Endometrial microvascular endothelial cells (primary cell): Measurements from ENCODE around the gene RIC3. TPM values are rescaled to one million over a fixed set of nuclear protein-coding genes. Genes with fewer than 3 reads are reported as not detected.

ENCODE experiments used
- in situ Hi-C: cut with HindIII; loops from 2 replicates; pipeline ENCODE4 v1.10.0; 2017; ENCODE audit warnings: low sequenced_read_pairs, low pct_unique_long_range_greater_than_20kb; ENCODE audit errors: inconsistent ontology term
- total RNA-seq: library from RNA; depleted of rRNA; stranded (reverse); fragments of >200 nt; gene quantifications from one replicate; pipeline ENCODE4 v1.2.3, GENCODE V29; 2015; ENCODE audit errors: inconsistent ontology term

Gene RIC3
- total RNA-seq, 1 donor from 2014 or later = not detected

DNA sequence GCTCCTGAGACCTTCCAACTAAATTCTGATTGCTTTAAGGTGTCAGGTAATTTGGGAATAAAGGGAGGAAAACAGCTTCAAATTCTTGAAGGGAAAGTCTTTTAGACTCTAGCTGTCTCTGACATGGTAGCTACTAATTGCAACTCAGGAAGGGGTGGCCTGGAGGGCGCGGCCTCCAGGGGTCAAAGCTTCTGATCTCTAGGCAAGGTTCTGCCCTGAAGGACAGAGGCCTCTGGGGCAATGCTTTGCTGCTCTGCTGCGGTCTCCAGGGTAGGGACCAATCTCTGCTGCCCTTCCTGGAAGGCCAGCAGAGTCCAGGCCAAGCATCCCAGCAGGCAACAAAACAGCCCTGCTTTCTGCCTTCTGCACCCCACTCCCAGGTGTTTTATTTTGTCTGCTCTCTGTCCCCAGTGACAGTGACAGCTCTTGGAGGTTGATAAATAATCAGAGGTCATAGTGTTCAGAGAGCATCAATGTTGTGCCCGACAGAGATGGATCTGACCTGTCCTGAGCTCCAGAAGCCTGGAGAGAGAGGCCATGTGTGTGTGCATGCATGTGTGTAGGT is 89.6 kb downstream of the RIC3 start:
- in situ Hi-C loops = no loop called here

DNA sequence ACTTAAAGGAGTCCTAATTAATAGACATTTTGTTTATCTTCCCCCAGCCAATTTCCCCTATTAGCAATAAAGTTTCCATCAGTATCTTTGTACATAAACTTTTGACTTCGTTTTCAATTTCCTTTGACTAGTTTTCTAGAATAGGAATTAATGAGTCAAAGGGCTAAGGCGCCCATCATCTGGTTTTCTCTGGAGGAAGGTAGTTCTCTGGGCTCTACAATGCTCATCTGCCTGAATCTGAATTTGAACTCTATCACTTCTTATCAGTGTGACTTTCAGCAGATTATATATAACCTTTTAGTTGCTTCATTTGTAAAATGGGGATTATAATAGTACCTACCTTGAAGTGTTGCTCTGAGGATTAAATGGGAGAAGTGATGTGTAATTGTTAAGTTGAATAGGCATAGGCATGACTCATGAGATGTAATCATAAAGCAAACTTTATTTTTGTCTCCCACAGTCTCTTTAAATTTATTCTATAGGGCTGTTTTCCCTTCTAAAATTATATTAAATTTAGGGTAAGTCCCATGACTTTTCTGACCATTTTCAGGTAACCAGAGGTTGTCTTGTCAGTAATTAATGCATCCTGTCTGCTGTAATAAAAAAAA is 93.6 kb downstream of the RIC3 start:
- in situ Hi-C loops = no loop called here

- in situ Hi-C loops = no loop called here
Measured at GRCh38 chr11:8071616-8072581, 96.9 kb downstream of the RIC3 start.

- in situ Hi-C loops = no loop called here
Measured at GRCh38 chr11:8070417-8071115, 98.3 kb downstream of the RIC3 start.

DNA sequence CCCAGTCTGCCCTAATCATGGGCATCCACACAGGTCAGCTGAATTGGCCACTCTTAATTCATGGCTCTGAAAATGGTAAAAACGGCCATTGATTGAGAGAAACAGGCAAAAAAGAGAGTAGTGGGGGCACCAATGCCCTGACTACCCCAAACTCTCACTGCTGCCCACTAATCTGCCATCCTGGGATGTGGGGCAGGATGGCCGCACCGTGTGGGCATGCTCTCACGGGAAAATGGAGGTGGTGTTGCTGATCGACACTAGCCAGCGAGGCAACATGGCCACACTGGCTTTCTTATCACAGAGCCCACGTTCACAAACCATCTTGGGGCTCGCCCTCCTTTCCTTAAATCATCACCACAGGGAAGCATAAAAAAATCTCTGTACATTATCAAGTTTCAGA is 99.1 kb downstream of the RIC3 start:
- in situ Hi-C loops = no loop called here

DNA sequence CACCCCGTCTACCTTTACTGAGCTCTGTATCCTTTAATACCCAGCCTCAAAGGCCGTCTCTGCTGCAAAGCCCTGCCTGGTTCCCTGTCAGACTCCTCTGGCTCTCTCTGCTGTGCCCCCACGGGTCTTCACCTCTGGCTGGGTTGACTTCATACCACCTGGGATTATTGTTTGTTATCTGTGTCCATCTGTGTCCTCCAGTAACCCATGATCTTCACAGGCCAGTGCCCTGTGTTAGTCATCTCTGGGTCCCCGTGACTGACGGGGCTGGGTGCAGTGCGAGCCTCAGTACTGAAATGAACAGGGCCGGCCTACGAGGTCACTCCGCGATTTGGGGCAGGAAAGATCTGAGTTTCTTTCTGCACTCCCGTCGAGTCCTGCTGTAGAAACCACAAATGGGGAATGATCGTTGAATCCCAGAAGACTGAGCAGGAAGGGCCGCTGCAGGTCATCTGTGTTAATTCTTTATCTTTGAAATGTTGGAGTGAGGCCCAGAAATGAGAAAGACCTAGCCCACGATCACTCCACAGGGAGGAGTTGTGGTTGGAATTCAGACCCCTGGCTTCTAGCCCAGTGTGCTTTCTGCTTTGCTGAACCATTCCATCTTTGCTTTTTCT is 100.1 kb downstream of the RIC3 start:
- in situ Hi-C loops = no loop called here

DNA sequence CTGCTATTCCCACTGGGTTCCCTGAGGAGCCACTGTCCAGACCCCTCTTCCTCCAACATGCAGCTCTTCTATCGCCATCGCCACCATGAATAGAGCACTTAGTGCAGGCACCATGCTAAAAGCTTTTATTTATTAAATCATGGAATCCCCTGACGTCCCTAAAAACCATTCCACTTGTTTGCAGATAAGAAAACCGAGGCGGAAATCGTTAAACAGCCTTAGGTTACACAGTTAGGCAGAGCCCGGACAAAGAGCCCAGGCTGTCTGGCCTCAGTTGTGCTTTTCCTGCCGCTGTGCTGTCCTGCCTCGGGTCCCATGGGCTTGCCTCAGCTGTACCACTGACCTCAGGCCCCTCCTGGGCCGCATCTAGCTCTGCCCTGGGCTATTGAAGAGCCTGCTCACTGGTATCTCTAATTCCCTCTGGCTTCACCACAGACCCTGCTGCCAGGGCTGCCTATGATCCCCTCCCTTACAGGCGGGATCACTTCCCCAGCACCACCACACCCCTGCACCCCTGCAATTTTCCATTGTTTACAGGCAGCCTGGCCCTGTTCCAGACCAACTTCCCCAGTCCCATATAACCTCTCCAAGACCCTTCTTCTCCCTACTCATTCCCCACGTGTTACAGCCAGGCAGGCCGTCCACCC is 100.8 kb downstream of the RIC3 start:
- in situ Hi-C loops = no loop called here

DNA sequence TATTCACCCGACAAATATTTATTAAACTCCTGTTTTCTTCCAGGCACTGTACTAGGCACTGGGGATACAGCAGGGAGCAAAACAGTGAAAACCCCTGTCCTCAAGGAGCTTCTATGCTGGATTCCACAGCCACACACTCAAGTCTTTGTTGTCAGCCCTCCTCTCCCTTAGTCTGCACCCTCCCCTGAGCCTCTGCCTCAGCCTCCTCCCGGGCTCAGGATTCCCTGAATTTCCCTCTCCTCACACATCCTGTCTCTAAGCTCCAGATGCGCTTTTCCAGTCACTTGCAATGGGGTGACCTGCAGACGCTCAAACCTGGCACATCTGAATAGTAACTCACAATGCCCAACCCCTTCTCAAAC is 101.3 kb downstream of the RIC3 start:
- in situ Hi-C loops = no loop called here

DNA sequence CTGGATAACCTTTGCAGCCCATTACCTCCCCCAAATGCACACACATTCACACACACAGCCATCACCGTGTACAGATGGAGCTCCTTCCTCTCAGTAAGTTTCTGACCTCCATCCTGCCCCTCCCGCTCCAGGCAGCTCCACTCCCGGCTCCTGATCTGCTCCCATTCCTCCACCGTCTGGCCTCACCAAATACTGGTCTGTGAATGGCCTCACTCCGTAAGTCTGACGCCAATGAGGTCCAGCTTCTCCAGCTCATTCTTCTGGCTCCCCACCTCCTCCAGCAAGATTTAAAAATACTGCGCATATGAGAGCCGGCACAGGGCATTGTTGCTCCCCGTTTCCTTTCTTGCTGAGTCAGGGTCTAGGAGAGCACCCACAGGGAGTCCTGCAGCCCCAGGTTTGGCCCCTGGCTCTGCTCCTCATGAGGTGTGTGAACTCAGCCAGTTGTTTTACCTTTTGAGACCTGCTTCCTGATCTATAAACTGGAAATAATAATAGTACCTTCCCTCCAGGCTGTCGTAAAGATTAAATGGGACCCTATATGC is 101.8 kb downstream of the RIC3 start:
- in situ Hi-C loops = no loop called here

DNA sequence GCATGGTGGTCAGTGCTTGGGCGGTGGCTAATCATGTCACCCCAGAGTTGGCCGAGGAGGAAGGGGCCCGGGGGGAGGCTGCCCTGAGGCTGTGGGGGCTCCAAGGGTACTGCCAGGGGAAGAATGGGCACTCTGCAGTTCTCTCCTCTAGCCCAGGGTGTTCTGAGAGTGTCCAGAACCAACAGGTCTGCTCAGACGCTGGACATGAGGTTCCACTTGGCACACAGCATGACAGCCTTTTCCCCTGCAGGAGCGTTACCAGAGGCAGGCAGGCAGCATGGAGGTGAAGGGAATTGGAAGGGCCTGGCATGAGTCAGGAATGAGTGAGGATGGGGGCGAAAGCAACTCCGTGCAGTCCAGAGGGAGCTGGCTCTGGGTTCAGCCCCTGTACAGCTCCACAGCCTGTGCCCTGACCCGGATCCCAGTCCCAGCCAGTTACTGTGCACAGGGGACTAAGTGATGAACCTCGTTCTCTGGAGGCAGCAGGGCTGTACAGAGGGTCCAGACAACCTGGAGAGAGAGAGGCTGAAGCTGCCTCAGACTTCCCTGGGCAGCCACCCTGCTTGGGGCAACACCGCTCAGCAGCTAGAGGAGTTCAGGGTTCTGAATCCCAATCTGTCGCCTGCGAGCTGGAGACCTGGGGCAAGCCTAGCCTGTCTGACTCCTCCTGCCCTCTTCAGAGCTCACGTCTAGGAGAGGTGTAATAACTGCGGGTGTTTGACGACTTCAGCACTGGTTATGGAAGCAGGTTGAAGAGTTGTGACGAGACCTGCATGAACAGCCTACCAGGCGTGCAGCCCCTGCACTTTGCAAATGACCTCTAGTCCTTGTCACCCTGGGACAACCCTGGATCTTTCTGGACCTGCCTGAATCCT is 102.6 kb downstream of the RIC3 start:
- in situ Hi-C loops = no loop called here

GRCh38 chr11:8065031-8065430 is 103.8 kb downstream of the RIC3 start:
- in situ Hi-C loops = no loop called here

DNA sequence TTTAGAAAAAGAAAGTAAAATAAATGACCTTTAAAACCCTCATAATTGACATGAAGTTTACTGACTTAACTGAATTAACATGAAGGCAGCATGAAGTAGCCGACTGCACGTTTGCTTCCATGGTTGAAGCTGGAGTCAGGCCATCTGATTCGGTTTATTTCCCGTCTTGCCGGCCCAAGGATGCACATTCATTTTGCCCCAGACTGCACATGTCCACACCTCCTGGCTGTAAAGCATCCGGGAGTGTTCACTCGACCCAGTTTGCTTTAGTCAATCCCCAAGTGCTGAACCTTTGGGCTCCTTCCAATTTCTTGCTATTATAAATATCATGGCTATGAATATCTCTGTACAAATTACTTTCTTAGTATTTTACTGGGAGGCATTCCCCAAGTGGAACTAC is 105.5 kb downstream of the RIC3 start:
- in situ Hi-C loops = no loop called here

- in situ Hi-C loops = no loop called here
Measured at GRCh38 chr11:8062781-8063257, 106.0 kb downstream of the RIC3 start.

GRCh38 chr11:8061555-8062428 is 107.0 kb downstream of the RIC3 start:
- in situ Hi-C loops = no loop called here

DNA sequence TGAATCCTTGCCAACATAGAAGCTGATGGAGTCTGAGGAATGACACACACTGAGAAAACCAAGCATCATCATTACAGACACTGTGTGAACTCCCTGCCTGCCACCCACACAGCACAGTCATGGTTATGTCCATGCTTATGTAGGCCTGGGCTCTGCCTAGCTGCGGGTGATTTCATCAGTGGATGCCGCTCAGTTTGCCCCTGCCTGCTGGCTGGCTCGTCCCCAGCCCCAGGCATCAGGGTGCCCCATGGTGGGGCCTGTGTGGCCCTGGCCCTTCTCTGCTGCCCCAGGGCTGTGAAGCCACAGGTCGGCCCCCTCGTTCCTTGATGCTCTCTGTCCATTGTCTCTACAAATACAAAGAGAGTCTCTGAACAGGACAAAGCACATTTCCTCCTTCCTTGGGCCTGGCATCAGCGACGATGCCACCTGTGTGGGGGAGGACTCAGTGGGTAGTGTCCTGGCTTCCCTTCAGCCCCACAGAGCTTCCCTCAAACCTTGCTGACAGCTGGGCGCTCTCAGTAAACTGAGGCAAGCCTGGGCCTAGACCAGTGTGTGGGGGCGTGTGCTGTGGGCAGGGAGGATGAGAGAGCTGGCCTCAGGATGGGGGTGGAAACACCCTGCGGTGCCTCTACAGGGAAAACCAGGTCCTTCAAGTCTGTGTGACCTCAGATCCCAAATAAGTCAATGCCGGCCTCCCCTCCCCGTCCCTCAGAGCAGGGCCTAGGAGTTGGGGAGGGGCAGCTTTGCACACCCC is 107.8 kb downstream of the RIC3 start:
- in situ Hi-C loops = no loop called here
